ENCODE measurements around the gene TMEM145. TPM values are rescaled to one million over a fixed set of nuclear protein-coding genes. Genes with fewer than 3 reads are reported as not detected.

The TMEM145 gene
- total and polyA plus RNA-seq, 7 donors: 0.21 to 2.5 (median 0.54) TPM; not detected in 1

DNA sequence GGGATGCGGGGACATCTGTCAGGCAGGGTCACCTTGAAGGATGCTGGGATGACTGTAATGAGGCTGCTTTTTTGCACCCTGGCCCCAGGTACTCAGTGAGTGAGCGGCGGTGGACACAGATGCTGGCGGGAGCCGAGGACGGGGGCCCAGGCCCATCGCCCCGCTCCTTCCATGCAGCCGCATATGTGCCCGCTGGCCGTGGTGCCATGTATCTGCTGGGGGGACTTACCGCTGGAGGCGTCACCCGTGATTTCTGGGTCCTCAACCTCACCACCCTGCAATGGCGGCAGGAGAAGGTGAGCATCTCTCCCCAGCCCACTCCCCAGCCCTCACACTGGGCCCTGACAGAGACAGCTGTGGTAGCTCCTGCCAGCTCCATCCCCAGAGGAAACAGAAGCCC, 43.6 kb downstream of the TMEM145 start:
- Histone ChIP-seq H3K27me3 (ENCODE audit: insufficient read depth in 3 of 3, low read length in 2 of 3) (no peaks in the 10 kb centered on the region), H3K4me1 (no peaks in the 10 kb centered on the region), H3K9me3 (no peaks in the 10 kb centered on the region), H3K27ac (no peak overlapping the region), H3K36me3 (ENCODE audit: insufficient read depth in 1 of 2, low read depth in 1 of 2) (peaks cover 3 to 88% of the 10 kb centered on the region in 2 donors), H3K4me3 (no peak overlapping the region)
- intact Hi-C loops (cut with DNase I): no loop called here
- 97 to 98% (median 97%) methylated on average over 15 of the region's 15 CpGs for WGBS, 3 donors
- ATAC-seq: no peak
- no peak for DNase-seq
- TF ChIP-seq, protein P1, sequence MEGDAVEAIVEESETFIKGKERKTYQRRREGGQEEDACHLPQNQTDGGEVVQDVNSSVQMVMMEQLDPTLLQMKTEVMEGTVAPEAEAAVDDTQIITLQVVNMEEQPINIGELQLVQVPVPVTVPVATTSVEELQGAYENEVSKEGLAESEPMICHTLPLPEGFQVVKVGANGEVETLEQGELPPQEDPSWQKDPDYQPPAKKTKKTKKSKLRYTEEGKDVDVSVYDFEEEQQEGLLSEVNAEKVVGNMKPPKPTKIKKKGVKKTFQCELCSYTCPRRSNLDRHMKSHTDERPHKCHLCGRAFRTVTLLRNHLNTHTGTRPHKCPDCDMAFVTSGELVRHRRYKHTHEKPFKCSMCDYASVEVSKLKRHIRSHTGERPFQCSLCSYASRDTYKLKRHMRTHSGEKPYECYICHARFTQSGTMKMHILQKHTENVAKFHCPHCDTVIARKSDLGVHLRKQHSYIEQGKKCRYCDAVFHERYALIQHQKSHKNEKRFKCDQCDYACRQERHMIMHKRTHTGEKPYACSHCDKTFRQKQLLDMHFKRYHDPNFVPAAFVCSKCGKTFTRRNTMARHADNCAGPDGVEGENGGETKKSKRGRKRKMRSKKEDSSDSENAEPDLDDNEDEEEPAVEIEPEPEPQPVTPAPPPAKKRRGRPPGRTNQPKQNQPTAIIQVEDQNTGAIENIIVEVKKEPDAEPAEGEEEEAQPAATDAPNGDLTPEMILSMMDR (IDR thresholded peaks at IDR 0.05): no peak

DNA sequence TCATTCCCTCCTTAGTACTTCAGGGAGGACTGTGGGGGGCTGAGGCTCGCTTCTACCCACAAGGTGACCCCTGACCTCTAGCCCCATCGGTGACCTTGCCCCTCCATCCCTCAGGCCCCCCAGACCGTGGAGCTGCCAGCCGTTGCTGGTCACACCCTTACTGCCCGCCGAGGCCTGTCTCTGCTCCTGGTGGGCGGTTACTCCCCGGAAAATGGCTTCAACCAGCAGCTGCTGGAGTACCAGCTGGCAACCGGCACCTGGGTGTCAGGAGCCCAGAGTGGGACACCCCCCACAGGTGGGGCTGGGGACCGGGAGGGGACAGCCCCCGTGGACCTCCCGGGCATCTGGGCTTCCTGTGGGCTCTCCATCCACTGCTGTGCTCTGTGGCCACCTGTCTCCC, 44.2 kb downstream of the TMEM145 start:
- Histone ChIP-seq H3K4me1 (no peaks in the 10 kb centered on the region), H3K9me3 (no peaks in the 10 kb centered on the region), H3K27me3 (ENCODE audit: insufficient read depth in 3 of 3, low read length in 2 of 3) (no peaks in the 10 kb centered on the region), H3K4me3 (no peak overlapping the region), H3K27ac (no peak overlapping the region), H3K36me3 (ENCODE audit: insufficient read depth in 1 of 2, low read depth in 1 of 2) (peaks cover 3 to 88% of the 10 kb centered on the region in 2 donors)
- ATAC-seq: no peak
- intact Hi-C loops (cut with DNase I): no loop called here
- no peak for DNase-seq
- TF ChIP-seq, protein P1 (IDR thresholded peaks at IDR 0.05): no peak
- 85 to 86% (median 85%) methylated on average over 12 of the region's 12 CpGs for WGBS, 3 donors

DNA sequence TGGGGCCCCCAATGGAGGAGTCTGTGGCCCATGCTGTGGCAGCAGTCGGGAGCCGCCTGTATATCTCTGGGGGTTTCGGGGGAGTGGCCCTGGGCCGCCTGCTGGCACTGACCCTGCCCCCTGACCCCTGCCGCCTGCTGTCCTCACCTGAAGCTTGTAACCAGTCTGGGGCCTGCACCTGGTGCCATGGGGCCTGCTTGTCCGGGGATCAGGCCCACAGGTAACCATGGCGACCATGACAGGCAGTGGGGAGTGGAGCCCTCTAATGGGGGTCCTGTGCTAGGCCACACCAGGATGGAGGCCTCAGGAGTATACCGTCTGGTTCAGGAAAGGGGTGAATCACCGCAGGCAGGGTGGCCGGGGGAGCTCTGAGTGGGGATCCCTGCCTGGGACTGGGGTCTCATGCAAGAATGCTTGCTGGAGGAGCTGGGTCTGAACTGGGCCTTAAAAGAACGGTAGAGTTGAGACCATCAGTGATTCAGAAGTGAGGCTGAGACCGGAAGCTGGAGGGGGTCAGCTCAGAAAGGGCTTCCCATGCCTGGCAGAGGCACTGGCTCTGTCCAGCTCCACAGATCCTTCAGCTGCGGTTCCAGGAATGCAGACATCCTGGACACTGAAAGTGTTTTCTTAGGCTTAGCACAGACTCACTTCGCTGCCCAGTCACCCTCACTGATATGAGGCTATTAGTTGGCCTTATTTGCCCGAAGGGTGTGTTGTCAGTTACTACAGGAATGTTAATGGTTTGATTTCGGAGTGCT, 47.9 kb downstream of the TMEM145 start:
- Histone ChIP-seq H3K4me1 (peaks cover 8% of the 10 kb centered on the region), H3K4me3 (no peak overlapping the region), H3K36me3 (ENCODE audit: insufficient read depth in 1 of 2, low read depth in 1 of 2) (peaks cover 3 to 67% of the 10 kb centered on the region in 2 donors), H3K9me3 (no peaks in the 10 kb centered on the region), H3K27ac (no peak overlapping the region), H3K27me3 (ENCODE audit: insufficient read depth in 3 of 3, low read length in 2 of 3) (no peaks in the 10 kb centered on the region)
- TF ChIP-seq, protein P1 (IDR thresholded peaks at IDR 0.05): no peak
- intact Hi-C loops (cut with DNase I): no loop called here
- DNase-seq (no peak), ATAC-seq (no peak)
- WGBS, 3 donors: 84 to 88% (median 87%) methylated on average over 16 of the region's 16 CpGs

DNA sequence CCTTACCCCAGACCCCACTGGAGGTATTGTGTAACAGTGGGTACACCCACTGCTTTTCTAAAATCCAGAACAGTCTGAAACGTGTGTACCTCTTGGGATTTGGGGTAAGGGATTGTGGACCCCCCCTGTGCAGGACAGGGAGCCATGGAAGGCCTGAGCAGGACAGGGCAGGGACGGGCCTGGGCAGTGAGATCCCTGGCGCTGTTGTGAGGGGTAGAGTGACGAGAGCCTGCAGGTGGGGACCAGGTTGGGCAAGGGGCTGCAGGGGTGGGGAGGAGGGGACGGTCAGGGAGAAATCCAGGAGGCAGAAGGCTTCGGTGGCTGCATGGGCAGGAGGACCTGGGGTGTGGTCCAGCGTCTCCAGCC, 48.4 kb downstream of the TMEM145 start:
- WGBS, 3 donors: 91 to 98% (median 94%) methylated on average over 7 of the region's 7 CpGs
- Histone ChIP-seq H3K9me3 (no peaks in the 10 kb centered on the region), H3K27ac (no peak overlapping the region), H3K4me1 (peaks cover 13% of the 10 kb centered on the region), H3K4me3 (no peak overlapping the region), H3K27me3 (ENCODE audit: insufficient read depth in 3 of 3, low read length in 2 of 3) (no peaks in the 10 kb centered on the region), H3K36me3 (ENCODE audit: insufficient read depth in 1 of 2, low read depth in 1 of 2) (peaks cover 3 to 61% of the 10 kb centered on the region in 2 donors)
- intact Hi-C loops (cut with DNase I): no loop called here
- TF ChIP-seq, protein P1 (IDR thresholded peaks at IDR 0.05): no peak
- no peak for ATAC-seq
- no peak for DNase-seq

DNA sequence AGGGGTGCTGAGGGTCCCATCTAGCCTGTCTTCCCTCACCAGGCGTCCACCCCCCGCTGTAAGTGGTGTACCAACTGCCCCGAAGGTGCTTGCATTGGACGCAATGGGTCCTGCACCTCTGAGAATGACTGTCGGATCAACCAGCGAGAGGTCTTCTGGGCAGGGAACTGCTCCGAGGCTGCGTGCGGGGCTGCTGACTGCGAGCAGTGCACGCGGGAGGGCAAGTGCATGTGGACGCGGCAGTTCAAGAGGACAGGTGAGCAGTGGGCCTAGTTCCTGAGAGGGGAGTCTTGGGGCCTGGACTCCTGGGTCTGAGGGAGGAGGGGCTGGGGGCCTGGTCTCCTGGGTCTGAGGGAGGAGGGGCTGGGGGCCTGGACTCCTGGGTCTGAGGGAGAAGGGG, 49.2 kb downstream of the TMEM145 start:
- Histone ChIP-seq H3K27ac (no peak overlapping the region), H3K27me3 (ENCODE audit: insufficient read depth in 3 of 3, low read length in 2 of 3) (no peaks in the 10 kb centered on the region), H3K9me3 (no peaks in the 10 kb centered on the region), H3K4me1 (peaks cover 20% of the 10 kb centered on the region), H3K4me3 (no peak overlapping the region), H3K36me3 (ENCODE audit: insufficient read depth in 1 of 2, low read depth in 1 of 2) (peaks cover 0 to 53% of the 10 kb centered on the region in 2 donors)
- 95 to 98% (median 97%) methylated on average over 14 of the region's 14 CpGs for WGBS, 3 donors
- intact Hi-C loops (cut with DNase I): no loop called here
- no peak for DNase-seq
- ATAC-seq: no peak
- TF ChIP-seq, protein P1 (IDR thresholded peaks at IDR 0.05): no peak
